Measurements from ENCODE around the gene NR3C1. TPM values are rescaled to one million over a fixed set of nuclear protein-coding genes. Genes with fewer than 3 reads are reported as not detected.

Gene NR3C1
- total RNA-seq, result 10 to 100 TPM; 56.5 to 58.1 TPM

DNA sequence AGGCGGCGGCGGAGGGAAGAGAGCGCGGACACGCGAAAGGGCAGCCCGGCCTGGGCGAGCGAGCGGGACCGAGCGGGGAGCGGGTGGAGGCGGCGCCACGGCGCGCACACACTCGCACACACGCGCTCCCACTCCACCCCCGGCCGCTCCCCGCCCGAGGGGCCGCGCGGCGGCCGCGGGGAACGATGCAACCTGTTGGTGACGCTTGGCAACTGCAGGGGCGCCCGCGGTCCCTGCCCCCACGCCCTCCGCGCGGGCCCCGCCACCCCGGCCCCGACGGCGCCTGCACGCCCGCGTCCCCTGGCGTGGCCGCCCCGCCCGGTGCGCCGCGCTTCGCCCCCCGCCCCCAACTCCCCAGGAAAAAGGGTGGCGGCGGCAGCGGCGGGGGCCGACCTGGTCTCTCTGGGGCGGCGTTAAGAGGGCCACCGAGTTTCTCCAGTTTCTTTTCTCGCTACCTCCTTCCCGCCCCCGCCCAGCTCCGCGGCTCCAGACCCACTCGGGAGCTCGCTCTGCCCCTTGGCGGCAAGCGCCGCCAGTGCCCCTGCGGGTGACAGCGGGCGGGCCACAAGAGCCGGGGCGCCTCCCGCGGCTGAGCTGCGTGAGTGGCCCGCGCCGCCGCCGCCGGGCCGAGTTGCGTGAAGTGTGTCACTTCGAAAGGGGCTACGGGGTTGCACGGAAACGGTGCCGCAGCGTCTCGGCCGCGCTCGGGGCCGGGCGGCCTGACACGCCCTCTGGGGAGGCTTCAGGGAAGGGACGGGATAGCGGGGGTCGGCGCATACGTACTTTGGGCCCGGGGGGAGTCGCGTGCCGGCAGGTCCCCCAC, at the start of gene NR3C1:
Gene NR3C1, minus strand, starts transcription at position 94 of the 823 bp plus-strand sequence. CDS start 2,847 bp downstream, outside the sequence.
- peak; percentile 69 for ATAC-seq (ENCODE audit: insufficient number of reproducible peaks, low FRiP score, low read depth)
- DNase-seq (ENCODE audit: low spot score), result peak; percentile 33
- TF ChIP-seq, protein P1, sequence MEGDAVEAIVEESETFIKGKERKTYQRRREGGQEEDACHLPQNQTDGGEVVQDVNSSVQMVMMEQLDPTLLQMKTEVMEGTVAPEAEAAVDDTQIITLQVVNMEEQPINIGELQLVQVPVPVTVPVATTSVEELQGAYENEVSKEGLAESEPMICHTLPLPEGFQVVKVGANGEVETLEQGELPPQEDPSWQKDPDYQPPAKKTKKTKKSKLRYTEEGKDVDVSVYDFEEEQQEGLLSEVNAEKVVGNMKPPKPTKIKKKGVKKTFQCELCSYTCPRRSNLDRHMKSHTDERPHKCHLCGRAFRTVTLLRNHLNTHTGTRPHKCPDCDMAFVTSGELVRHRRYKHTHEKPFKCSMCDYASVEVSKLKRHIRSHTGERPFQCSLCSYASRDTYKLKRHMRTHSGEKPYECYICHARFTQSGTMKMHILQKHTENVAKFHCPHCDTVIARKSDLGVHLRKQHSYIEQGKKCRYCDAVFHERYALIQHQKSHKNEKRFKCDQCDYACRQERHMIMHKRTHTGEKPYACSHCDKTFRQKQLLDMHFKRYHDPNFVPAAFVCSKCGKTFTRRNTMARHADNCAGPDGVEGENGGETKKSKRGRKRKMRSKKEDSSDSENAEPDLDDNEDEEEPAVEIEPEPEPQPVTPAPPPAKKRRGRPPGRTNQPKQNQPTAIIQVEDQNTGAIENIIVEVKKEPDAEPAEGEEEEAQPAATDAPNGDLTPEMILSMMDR (IDR thresholded peaks at IDR 0.05), result peak; percentile 45
- Histone ChIP-seq H3K27me3 (replicated peaks; ENCODE audit: insufficient read depth) (no peaks in the 10 kb centered on the region), H3K4me1 (ENCODE audit: control insufficient read depth in 1 of 2, low read depth in 2 of 2) (peaks cover 7 to 32% of the 10 kb centered on the region in 2 donors), H3K4me3 (peak within 1 kb of the TSS; percentile 93), H3K36me3 (no peaks in the 10 kb centered on the region), H3K9me3 (no peaks in the 10 kb centered on the region), H3K27ac (peak within 1 kb of the TSS; percentile 95 to 97)

DNA sequence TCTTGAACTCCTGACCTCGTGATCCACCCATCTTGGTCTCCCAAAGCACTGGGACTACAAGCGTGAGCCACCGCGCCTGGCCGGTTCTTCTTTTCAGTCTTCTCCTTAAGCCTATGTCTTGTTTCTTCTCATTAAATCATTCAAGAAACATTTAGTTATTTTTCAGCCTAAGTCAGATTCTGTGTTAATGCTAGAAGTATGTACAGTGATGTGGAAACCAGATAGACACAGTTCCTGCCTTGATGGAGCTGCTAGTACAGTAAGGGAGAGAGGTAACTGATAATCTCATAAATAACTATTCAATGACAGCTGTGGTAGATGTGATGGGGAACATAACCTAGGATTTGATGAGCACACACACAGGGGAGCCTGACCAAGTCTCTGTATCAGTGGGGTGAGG, 46.3 kb upstream of the NR3C1 start:
- Histone ChIP-seq H3K27me3 (replicated peaks; ENCODE audit: insufficient read depth) (no peaks in the 10 kb centered on the region), H3K4me3 (no peak overlapping the region), H3K27ac (no peak overlapping the region), H3K4me1 (ENCODE audit: control insufficient read depth in 1 of 2, low read depth in 2 of 2) (no peaks in the 10 kb centered on the region), H3K36me3 (no peaks in the 10 kb centered on the region), H3K9me3 (no peaks in the 10 kb centered on the region)
- no peak for ATAC-seq (ENCODE audit: insufficient number of reproducible peaks, low FRiP score, low read depth)
- TF ChIP-seq, protein P1 (IDR thresholded peaks at IDR 0.05), result no peak
- no peak for DNase-seq (ENCODE audit: low spot score)

DNA sequence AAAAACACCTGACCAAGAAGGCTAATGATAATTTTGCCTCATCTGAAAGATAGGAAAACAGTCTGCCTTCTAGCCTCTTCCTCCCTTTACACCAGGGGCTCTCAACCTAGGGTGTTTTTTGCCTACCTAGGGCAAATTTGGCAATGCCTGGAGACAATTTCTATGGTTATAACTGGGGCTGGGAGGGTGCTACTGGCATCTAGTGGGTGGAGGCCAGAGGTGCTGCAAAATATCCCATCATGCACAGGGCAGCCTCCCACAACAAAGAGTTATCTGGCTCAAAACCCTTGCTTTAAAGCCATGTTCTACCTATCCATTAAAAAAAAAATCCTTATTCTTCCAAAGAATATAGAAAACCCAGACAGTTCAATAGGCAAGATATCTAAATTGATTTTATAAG, 45.0 kb upstream of the NR3C1 start:
- ATAC-seq (ENCODE audit: insufficient number of reproducible peaks, low FRiP score, low read depth) (no peak), DNase-seq (ENCODE audit: low spot score) (no peak)
- Histone ChIP-seq H3K9me3 (no peaks in the 10 kb centered on the region), H3K27ac (no peak overlapping the region), H3K4me1 (ENCODE audit: control insufficient read depth in 1 of 2, low read depth in 2 of 2) (no peaks in the 10 kb centered on the region), H3K27me3 (replicated peaks; ENCODE audit: insufficient read depth) (no peaks in the 10 kb centered on the region), H3K4me3 (no peak overlapping the region), H3K36me3 (no peaks in the 10 kb centered on the region)
- TF ChIP-seq, protein P1 (IDR thresholded peaks at IDR 0.05), result no peak

DNA sequence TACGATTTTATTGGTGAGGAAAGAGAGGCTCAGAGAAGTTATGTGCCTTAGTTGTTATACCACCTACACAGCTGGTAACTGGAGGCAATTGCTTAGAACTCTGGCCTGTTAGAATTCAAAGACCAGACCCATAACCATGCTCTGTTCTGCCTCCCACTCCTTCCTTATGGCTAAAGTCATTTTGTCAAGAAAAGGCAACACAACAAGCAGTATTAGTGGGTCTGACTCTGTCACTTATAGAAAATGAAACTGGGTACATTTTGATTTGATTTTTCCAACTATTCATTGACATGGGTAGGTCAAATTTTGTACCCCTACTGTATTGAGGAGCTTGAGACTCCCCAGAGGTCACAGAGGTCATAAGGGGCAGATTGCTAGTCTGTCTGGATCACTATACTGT, 44.5 kb upstream of the NR3C1 start:
- Histone ChIP-seq H3K27ac (no peak overlapping the region), H3K36me3 (no peaks in the 10 kb centered on the region), H3K4me1 (ENCODE audit: control insufficient read depth in 1 of 2, low read depth in 2 of 2) (no peaks in the 10 kb centered on the region), H3K4me3 (no peak overlapping the region), H3K27me3 (replicated peaks; ENCODE audit: insufficient read depth) (no peaks in the 10 kb centered on the region), H3K9me3 (no peaks in the 10 kb centered on the region)
- TF ChIP-seq, protein P1 (IDR thresholded peaks at IDR 0.05), result no peak
- DNase-seq (ENCODE audit: low spot score), result no peak
- ATAC-seq (ENCODE audit: insufficient number of reproducible peaks, low FRiP score, low read depth), result no peak

DNA sequence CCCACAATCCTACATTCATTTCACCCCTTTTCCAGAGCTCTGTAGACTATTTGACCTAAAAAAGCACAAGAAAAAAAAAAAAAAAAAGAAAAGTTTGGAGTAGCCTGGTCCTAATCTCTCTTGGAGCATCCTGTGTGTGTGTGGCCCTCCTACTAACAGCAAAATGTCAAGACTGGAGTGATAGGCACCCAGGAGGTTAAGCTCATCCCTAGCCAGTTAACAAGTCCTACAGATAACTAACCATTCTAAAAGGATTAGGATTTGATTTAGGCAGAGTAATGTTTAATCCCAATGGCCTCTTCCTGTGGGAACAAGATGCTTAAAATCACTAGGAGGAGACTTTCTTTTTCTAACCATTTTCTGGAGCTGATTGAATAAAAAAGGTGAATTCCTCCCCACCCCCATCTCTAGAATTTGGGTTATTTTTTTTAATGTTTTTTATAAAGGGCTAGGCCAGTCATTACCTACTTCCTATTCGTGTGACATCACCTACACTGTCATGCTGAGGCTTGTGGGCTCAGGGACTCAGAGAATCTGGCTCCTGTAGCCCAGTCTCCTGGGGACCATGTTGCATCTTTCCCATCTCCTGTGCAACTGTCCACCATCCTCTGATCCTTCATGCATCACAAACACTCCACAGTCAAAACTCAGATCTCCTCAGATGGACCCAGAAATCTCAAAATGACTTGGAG, 43.2 kb upstream of the NR3C1 start:
- Histone ChIP-seq H3K4me1 (ENCODE audit: control insufficient read depth in 1 of 2, low read depth in 2 of 2) (no peaks in the 10 kb centered on the region), H3K27ac (no peak overlapping the region), H3K4me3 (no peak overlapping the region), H3K36me3 (no peaks in the 10 kb centered on the region), H3K27me3 (replicated peaks; ENCODE audit: insufficient read depth) (no peaks in the 10 kb centered on the region), H3K9me3 (no peaks in the 10 kb centered on the region)
- DNase-seq (ENCODE audit: low spot score) (no peak), ATAC-seq (ENCODE audit: insufficient number of reproducible peaks, low FRiP score, low read depth) (no peak)
- TF ChIP-seq, protein P1 (IDR thresholded peaks at IDR 0.05), result no peak
